ENCODE measurements around the gene SPTB.
"Not testable (repeated sequence)": the region's sequence is repeated elsewhere in the genome, so short reads cannot be mapped to it uniquely, and the experiment has no call there.

The SPTB gene

DNA sequence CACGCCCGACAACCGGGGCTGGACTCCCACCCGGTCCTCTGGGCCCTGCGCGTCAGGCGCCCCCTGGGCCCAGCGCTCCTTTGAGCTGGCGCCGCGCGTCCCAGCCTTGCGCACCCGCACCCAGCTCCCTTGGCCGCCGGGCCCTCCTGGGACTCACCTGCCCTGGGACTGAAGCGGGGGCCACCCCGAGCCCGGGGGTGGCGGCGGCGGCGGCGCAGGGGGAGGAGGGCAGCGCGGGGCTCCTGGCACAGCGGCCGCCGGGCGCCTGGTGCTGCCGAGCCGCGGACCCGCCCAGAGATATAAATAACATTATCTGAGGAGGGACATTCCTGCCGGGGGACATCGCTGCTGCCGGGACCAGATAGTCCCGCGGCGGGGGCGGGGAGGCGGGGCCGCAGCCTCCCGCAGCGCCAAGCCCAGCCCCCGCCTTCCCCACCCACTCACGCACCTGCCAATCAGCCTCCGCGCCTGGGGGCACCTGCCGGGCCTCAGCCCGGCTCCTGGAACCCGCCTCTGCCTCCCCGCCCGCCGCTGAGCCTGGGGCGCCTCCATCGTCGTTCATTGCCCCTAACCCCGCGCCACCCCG lies at the start of gene SPTB:
TSS of gene SPTB (minus strand) at position 273 of the 586 bp plus-strand sequence. CDS start 56,813 bp downstream, outside the sequence.
- peak; percentile 57 for DNase-seq

DNA sequence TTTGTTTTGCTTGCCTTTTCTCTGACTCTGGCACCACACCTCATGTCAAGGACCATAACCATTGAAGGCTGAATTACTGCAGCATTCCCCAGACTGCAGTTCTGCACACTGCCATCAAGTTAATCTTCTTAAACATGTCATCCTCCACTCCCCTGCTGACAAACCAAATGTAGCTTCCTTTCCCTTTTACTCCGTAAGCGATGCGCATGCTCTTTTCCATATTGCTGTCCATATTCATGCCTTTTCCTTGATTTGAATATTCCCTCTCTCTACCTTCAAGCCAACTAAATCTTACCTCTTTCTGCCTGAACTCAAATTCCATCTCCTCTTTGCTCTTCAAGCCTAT lies 49.3 kb upstream of the SPTB start:
- no peak for DNase-seq

DNA sequence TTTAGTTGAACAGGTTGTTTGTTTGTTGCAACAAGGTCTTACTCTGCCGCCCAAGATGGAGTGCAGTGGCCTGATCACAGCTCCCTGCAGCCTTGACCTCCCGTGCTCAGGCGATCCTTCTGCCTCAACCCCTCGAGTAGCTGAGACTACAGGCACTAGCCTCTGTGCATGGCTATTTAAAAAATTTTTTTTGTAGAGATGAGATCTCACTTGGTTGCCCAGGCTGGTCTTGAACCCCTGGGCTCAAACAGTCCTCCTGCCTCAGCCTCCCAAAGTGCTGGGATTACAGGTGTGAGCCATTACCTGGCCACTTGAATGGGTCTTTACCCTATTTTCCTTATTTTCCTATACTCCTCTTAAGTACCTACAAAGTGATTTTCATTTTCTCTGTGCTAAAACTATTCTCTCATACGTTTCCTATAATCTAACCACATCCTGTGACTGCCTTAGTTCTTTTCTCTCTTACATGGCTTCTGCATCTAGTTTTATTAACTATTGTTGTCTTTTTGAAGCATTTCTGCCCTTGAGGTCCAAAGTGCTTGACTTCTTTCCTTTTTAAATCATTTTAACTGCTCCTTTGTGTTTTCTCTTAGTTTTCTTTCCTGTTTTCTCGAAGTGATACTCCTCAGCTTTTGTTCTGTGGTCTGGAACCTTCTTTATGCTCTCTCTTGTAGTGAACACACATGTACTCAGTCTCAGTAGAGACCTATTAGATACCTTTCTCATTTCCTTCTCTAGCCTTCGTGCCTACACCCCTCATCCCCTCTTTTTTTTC lies 48.7 kb upstream of the SPTB start:
- DNase-seq: no peak

DNA sequence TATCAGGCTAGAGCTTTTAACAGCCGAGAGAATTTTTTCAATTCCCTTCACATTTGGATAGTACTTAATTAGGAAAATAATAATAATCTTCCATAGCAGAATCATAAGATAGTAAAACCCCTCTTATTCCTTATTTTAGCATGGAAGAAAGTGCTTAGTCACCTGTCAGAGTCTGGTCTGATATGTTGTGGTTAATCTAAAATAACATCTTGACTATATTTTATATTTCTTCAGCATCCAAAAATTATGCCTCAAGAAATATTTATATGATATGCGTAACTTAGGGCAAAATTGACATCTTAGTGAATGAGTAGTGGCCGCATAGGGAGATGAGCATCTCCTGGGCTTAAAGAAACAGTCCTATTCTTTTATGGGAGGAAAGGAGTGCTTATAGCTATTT lies 47.3 kb upstream of the SPTB start:
- no peak for DNase-seq

- no peak for DNase-seq
Observed at GRCh38 chr14:64926398-64926995, 46.8 kb upstream of the SPTB start.

GRCh38 chr14:64923015-64923414 lies 43.3 kb upstream of the SPTB start:
- no peak for DNase-seq

DNA sequence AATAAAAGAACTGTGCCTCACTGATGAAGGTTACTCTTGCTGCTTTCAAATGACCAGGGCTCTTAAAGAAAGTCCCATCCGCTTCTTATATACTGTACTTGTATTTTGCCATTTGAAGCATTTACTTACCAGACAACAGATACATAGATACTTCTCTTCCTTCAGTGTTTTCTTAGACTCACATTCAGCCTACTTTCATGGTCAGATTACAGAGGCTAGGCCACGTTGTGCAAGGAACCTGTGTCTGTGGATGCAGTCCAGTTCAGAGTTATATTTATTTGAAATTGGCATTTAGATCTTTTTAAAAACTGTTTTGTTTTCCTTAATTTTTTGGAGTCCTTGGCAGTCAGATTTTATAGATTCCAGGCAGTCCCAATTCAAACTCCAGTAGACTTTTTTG lies 40.8 kb upstream of the SPTB start:
- DNase-seq: no peak

GRCh38 chr14:64919618-64920017 lies 39.9 kb upstream of the SPTB start:
- DNase-seq: no peak

- no peak for DNase-seq
Observed at GRCh38 chr14:64919215-64919614, 39.5 kb upstream of the SPTB start.

GRCh38 chr14:64918216-64918615 lies 38.5 kb upstream of the SPTB start:
- DNase-seq: no peak

- no peak for DNase-seq
Observed at GRCh38 chr14:64915797-64916196, 36.1 kb upstream of the SPTB start.

- no peak for DNase-seq
Observed at GRCh38 chr14:64915029-64915424, 35.3 kb upstream of the SPTB start.

- peak; percentile 99 for DNase-seq
Observed at GRCh38 chr14:64914237-64915028, 34.7 kb upstream of the SPTB start, which contains the start of gene CHURC1. CHURC1 (plus strand) TSS chr14:64914455; CDS start chr14:64914496, 41 bp downstream.

- not testable (repeated sequence) for DNase-seq
Observed at GRCh38 chr14:64913477-64913876, 33.8 kb upstream of the SPTB start.

GRCh38 chr14:64912261-64912660 lies 32.6 kb upstream of the SPTB start:
- no peak for DNase-seq

DNA sequence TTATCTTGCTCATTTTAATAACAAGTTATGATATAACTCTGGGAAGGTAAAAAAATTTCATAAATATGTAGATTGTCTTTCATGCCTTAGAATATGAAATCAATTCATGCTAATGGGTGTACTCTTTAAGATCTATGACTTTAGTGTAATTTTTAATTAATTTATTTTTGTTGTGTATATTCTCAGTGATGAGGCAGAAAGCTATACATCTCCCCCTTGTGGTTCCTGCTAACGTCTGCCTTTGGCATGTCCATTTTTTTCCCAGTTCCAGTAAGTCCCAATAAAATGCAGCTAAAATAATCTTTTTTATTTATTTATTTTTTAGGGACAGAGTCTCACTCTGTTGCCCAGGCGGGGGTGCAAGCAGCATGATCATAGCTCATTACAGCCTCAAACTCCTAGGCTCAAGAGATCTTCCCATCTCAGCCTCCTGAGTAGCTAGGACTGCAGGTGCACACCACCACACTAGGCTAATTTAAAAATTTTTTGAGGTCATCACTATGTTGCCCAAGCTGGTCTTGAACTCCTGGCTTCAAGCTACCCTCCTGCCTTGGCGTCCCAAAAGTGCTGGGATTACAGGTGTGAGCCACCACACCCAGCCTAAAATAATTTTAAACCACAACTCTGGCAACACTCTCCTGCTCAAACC lies 31.3 kb upstream of the SPTB start:
- peak; percentile 17 for DNase-seq

GRCh38 chr14:64906022-64906421 lies 26.3 kb upstream of the SPTB start:
- no peak for DNase-seq

DNA sequence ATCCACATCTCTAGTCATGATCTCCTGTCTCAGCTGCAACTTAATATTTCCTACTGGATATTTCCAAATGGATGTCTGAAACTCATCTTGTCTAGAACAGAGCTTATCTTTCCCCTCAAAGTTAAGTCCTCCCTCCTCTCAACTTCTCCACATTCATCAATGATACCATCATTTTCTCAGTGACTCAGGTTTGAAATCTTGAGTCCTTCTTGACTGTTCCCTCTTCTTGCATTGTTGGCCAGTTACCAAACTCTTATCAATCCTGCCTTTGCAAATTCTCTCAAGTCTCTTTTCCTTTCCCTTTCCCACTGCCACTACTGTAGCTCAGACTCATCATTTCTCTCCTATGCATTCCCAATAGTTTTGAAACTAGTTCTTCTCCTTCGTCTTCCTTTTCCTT lies 20.3 kb upstream of the SPTB start:
- DNase-seq: no peak

DNA sequence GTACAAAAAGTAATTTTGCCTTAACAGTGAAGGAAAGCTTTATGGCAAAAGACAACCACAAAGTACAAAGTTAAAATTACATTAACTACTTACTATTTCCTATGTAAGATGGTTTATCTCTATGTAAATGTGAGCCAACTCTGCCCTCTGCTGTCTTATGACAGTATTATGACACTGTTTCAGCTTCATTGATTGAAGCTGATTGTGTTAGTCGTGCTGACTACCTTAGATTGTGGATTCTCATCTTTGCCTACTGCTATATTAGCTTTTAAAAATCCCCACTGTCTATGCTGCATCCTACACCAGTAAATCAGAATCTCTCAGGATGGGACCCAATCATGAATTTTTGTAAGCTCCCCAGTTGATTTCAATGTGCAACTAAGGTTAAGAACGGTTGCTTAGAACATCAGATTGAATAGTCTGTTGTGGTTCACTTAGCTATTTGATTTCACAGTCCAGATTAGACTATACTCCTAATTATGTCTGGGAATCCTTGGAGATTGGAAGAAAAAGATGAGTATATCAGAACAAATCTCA lies 12.2 kb upstream of the SPTB start:
- peak; percentile 80 for DNase-seq

DNA sequence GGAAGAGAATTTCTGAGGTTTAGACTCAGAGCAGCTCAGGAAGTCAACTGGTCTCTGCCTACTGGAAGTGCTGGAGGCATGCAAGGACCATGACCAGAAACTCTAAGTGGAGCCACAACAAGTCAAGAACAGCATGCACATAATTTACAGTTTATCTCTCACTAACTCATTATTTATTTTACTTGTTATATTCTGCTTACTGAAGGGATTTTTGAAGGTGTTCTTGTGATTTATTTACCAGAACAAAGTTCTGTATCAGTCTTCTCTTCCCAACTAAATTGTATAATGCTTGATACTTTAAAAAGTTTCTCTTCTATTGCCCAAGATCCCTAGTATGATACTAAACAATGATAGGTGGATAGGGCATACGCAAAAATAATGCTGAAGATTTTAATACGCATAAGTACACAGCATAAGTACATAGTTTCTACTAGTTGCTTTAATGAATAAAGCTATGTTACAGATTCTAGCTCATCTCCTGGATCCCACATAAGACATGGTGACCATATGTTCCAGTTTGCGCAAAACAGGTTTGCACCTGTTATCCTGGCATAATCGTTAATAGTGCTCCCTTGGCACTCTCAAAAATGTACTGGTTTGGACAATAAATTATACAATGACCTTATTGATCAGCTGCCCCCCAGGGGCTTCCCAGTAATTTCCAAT lies 11.6 kb upstream of the SPTB start:
- DNase-seq: no peak

GRCh38 chr14:64889352-64889751 lies 9.6 kb upstream of the SPTB start:
- no peak for DNase-seq

- DNase-seq: no peak
Observed at GRCh38 chr14:64885559-64885958, 5.9 kb upstream of the SPTB start.
